Measurements from ENCODE around the gene PPDPF.

DNA sequence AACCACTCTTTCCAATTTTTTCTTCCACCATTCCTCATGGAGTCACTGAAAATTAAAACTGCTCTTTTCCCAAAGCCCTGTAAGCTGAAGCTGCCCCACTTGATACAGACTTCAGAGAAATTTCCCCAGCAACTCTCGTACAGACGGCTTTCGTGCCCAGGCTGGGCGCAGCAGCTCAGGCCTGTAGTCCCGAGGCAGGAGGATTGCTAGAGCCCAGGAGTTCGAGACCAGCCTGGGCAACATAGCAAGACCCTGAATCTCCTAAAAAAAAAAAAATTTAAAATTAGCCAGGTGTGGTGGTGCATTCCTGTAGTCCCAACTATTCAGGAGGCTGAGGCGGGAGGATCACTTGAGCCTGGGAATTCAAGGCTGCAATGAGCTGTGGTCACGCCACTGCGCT lies 6.6 kb downstream of the PPDPF start:
- TF ChIP-seq POLR2A (IDR thresholded peaks at IDR 0.05): no peak
- TF ChIP-seq, protein P1, sequence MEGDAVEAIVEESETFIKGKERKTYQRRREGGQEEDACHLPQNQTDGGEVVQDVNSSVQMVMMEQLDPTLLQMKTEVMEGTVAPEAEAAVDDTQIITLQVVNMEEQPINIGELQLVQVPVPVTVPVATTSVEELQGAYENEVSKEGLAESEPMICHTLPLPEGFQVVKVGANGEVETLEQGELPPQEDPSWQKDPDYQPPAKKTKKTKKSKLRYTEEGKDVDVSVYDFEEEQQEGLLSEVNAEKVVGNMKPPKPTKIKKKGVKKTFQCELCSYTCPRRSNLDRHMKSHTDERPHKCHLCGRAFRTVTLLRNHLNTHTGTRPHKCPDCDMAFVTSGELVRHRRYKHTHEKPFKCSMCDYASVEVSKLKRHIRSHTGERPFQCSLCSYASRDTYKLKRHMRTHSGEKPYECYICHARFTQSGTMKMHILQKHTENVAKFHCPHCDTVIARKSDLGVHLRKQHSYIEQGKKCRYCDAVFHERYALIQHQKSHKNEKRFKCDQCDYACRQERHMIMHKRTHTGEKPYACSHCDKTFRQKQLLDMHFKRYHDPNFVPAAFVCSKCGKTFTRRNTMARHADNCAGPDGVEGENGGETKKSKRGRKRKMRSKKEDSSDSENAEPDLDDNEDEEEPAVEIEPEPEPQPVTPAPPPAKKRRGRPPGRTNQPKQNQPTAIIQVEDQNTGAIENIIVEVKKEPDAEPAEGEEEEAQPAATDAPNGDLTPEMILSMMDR (IDR thresholded peaks at IDR 0.05): no peak
